Measurements from ENCODE around the gene MON1A.

GRCh38 chr3:49864505-49864904 is 65.1 kb downstream of the MON1A start:
- TF ChIP-seq CTCF (tag by site-specific recombination; IDR thresholded peaks at IDR 0.05) (no peak), KLF17 (tag by site-specific recombination; IDR thresholded peaks at IDR 0.05) (no peak), ZBTB26 (tag by site-specific recombination; optimal IDR thresholded peaks at IDR 0.05) (no peak), ZNF169 (tag by site-specific recombination; IDR thresholded peaks at IDR 0.05) (no peak), PRDM10 (tag by site-specific recombination; IDR thresholded peaks at IDR 0.05) (no peak), YY1 (tag by site-specific recombination; IDR thresholded peaks at IDR 0.05) (no peak), PRDM6 (tag by site-specific recombination; IDR thresholded peaks at IDR 0.05) (no peak), ELK4 (IDR thresholded peaks at IDR 0.05; ENCODE audit: borderline replicate concordance, low read depth, low read length) (no peak), ZNF23 (tag by site-specific recombination; IDR thresholded peaks at IDR 0.05; ENCODE audit: borderline replicate concordance) (no peak), ZNF274 (IDR thresholded peaks at IDR 0.05; ENCODE audit: low read length) (no peak), ZNF274 (tag by site-specific recombination; IDR thresholded peaks at IDR 0.05; ENCODE audit: borderline replicate concordance) (no peak), ZNF658 (tag by site-specific recombination; IDR thresholded peaks at IDR 0.05) (no peak), REST (tag by site-specific recombination; IDR thresholded peaks at IDR 0.05) (no peak)
